GM12873 (cell line): ENCODE results near the gene RNF130.

ENCODE experiments used
- CTCF ChIP-seq: IDR thresholded peaks from 2 replicates; pipeline ENCODE4 v1.5.1; 2012; ENCODE audit warnings: low read depth, mild to moderate bottlenecking, moderate library complexity, low read length, control low read depth; ENCODE audit not compliant: insufficient read depth; ENCODE audit errors: missing control alignments

Gene RNF130

GRCh38 chr5:180100621-180101450 is 29.3 kb upstream of the RNF130 start:
- no peak for TF ChIP-seq CTCF

- no peak for TF ChIP-seq CTCF
These were observed 28.4 kb upstream of the RNF130 start for GRCh38 chr5:180099733-180100611.

GRCh38 chr5:180098991-180099732 is 27.6 kb upstream of the RNF130 start:
- no peak for TF ChIP-seq CTCF

- no peak for TF ChIP-seq CTCF
These were observed 27.0 kb upstream of the RNF130 start for GRCh38 chr5:180098526-180098925.

GRCh38 chr5:180097926-180098325 is 26.4 kb upstream of the RNF130 start:
- no peak for TF ChIP-seq CTCF

GRCh38 chr5:180097163-180097894 is 25.8 kb upstream of the RNF130 start:
- no peak for TF ChIP-seq CTCF

- TF ChIP-seq CTCF: no peak
These were observed 25.1 kb upstream of the RNF130 start for GRCh38 chr5:180096616-180097015.
